ENCODE data around the gene SNX17.
"Not testable (repeated sequence)": the region's sequence is repeated elsewhere in the genome, so short reads cannot be mapped to it uniquely, and the experiment has no call there.

SNX17 gene, protein sequence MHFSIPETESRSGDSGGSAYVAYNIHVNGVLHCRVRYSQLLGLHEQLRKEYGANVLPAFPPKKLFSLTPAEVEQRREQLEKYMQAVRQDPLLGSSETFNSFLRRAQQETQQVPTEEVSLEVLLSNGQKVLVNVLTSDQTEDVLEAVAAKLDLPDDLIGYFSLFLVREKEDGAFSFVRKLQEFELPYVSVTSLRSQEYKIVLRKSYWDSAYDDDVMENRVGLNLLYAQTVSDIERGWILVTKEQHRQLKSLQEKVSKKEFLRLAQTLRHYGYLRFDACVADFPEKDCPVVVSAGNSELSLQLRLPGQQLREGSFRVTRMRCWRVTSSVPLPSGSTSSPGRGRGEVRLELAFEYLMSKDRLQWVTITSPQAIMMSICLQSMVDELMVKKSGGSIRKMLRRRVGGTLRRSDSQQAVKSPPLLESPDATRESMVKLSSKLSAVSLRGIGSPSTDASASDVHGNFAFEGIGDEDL

DNA sequence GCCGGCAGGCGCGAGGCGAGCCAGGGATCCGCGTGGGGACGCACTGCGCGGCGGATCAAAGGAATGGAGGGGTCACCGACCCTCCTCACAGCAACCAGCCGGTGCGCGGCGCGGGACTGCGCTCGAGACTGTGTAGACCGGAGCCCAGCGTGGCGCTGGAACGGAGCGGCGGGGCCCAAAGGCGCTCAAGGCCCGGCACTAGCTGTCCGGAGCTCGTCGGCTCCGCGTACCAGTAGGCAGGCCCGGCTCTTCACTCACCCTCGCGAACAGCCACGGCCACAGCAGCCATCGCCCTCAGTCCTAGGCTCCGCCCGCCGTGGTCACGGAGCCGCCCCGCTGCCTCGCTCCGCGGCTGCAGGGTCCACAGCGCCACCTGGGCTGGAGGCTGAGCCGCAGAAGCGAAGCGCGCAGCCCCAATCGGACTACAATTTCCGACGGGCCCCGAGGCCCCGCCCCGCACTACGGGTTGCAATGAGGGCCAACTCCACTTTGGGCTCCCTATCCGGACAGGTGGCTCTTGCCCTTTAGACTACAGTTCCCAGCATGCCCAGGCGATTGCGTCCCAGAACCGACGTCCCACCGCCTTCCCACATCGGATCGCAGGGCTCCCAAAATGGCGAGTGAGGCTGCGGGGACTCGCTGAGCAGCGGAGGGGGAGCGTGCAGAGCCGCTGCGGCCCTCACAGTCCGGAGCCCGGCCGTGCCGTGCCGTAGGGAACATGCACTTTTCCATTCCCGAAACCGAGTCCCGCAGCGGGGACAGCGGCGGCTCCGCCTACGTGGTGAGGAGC lies at the start of gene SNX17, which contains the start of gene EIF2B4:
TSS of gene SNX17 (plus strand) at position 591 of the 790 bp plus-strand sequence. CDS start at position 719, 128 bp downstream.
TSS of gene EIF2B4 (minus strand) at position 313 of the 790 bp plus-strand sequence. CDS start at position 289, 24 bp downstream.
- peak; percentile 99 to 100 for DNase-seq

DNA sequence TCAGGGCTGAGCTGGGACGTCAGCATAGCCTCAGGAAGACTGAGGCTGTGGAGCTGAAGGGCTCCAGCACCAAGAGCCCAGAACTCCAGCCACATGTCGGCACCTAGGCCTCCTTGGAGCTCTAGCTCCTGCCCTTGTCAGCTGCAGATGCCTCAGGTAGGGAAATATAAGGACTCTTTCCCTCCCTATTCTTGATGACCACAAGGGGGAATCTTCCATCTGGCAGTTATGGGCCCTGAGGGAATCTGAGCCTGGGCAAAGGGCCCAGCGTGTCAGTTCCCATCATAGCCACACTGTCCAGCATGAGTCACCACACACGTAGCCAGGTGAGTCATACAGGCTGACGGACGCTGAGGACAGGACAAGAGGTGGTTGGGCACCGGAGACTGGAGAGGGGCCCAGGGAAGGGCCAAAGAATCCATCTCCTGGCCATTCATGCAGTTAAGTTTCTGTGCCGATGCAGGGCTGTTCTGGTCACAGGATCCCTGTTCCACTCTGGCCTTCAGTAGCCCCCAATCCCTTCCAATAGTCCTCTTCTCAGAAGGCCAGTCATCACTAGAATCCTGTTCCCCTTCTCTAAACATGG lies 49.4 kb upstream of the SNX17 start:
- DNase-seq, result no peak

DNA sequence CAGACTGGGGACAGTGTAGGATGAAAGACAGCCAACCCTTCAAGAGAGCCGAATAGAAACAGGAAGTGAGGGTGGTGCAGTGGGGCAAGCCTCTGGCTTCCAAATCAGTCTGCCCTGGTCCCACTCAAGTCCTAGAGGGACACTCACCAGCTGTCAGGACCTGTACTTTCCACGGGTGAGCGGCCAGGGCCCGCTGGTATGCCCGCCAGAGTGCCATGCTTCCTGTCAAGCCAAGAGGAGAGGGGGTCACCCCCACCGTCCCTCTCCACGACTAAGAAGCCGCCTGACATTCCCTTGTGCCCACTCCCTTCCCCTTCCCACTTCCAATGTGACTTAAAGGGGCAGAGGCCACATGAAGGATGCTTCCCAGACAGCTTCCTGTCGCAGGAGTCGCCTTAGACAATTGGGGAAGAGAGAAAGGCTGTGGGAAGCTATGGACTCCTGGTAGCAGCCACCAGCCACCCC lies 48.1 kb upstream of the SNX17 start:
- DNase-seq, result peak in 1 of 2 donors; percentile 14

DNA sequence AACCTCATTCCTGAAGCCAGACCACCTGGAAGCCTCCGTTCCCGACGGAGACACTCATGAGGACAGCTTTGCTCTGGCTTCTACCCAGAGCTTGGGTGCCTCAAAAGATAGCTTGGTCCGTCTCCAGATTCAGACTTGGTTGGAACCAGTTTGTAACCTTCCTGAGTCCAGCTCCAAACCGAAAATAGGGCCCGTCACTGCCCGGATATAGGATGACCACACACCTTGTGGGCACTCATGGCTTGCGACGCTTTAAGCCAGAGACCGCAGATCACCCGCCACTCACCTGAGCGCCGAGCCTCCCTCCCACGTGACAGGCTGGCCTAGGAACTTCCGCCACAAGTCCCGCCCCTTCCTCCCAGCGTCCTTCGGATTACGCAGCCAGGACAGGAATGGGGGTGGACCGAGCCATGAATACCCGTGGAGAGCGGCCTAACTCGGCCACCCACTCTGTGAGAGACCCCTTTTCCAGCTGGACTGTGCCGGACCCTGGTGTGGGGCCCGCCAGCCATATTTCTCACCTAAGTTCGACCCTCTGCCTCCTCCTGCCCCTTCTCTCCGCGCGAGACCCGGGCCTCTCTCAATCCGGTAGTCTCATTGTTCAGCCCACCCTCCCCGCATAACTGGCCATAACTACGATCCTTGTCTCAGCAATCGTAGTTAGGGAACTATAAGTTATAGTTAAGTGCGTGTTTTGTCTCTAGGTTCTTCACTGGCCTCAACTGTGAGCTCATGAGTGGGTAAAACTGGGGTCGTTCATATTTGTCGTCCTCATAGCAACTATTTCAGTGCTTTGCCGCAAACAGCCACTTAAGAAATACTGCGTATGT lies 47.4 kb upstream of the SNX17 start, which contains the start of gene MPV17:
TSS of gene MPV17 (minus strand) at position 332 of the 830 bp plus-strand sequence. CDS start 580 bp downstream, outside the sequence.
- peak; percentile 83 to 88 for DNase-seq

DNA sequence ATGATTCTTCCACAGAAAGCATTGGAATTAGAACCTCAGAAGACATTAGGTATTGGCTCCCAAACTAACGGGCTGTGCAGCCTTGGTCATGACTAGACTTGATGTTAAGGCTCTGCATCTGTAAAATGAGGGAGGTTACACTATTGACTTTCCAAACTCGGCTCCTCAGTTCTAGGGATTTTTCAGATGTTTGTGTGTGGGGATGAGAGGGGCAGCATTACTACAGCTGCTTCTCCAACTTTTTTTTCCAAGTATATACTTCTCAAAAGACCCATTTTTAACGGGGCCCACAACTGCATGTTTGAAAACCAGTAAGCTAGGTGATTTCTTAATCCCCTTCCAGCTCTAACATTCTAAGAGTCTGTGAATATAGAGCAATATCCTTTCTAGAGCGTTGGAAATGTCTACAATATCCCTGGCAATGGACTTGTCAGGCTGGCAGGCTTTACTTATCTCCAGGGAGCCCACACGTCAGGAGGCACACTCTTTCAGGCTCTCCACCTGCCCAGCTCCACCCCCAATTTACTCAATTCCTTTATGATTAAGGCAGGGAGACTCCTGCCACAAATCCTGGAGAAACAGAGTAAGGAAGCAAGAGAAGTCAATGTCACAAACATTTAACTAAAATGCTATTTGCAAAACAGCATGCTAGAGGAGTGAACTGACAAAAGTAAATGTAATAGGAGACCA lies 46.7 kb upstream of the SNX17 start:
- DNase-seq, result no peak

DNA sequence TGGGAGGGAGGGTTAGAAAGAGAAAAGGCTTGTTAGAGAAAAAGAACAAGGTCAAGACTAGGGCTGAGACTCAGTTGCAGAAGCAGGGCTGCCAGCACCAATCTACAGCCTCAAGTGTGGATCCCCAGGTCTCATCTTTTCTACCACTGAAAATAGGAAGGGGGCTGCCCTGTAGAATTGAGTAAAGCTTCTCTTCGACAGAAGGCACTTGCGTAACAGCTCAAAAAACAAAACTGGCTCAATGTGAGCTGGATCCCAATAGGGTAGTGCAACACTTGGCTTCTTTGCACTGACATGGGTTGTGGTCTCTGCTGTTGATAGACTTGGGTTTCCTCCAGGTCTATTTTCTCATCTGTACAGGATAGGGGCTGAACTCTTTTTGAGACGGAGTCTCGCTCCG lies 45.7 kb upstream of the SNX17 start:
- no peak for DNase-seq

DNA sequence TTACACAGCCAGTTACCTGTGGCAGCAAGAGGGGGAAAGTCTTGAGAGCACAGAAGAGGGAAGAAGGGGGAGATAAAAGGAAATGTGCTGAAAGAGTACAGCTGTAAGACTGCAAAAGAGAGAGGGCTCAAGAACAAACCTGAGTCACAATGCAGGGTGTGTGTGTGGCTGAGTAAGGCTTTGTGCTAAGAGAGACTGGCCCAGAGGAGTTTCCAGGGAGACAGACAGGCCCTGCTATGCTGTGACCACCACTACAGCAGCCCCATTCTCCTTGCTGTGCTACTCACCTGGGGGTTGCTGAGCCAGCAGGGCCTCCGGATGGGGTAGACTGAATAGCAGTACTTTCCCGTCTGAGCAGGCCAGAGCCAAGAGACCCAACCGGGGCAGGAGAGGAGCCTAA lies 35.1 kb upstream of the SNX17 start:
- DNase-seq, result no peak

DNA sequence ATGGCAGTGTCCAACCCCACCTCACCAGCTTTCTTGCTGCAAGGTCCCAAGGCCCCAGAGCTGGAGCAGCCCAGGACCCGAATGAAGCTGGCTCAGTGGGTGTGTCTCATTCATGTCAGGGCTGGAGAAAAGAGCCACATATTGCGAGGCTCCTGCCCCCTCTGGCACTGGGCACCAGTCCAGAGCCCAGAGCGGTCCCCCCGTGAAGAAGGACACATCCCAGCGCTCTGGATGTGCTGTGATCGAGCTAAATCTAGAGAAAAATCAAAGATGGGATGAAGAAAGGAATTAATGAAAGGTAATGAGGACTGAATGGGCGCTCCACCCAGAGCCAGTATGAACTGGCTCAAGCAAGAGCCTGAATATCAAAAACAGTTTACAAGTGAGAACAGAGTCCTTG lies 34.2 kb upstream of the SNX17 start:
- no peak for DNase-seq

DNA sequence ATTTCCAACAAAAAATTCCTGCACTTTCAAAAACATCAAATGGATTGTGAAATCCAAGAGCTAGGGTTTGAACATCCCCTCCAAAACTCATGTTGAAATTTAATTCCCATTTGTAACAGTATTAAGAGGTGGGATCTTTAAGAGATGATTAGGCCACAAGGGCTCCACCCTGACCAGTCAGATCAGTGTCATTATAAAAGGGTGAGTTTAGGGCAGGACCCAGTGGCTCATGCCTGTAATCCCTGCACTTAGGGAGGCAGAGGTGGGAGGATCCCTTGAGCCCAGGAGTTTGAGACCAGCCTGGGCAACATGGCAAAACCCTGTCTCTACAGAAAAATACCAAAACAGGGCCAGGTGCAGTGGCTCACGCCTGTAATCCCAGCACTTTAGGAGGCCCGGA lies 22.8 kb upstream of the SNX17 start:
- DNase-seq, result no peak

DNA sequence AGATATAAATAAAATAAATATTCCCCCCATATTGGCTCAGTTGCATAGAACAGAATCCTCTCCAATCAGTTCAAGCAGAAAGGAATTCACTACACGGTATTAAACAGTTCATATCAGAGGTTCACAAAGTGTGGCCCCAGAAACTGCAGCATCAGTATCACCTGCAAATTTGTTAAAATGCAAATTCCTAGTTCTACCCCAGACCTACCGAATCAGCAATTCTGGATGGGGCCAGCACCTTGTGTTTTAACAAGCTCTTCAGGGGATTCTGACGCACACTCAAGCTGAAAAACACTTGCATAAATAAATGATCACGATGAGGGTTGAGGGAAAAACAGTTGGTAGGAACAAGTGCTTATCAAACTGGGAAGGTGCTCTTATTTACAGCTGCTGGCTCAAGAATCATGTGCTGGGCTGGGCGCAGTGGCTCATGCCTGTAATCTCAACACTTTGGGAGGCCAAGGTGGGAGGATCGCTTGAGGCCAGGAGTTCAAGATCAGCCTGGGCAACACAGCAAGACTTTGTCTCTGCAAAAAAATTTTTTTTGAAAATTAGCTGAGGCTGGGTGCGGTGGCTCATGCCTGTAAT lies 20.2 kb upstream of the SNX17 start:
- no peak for DNase-seq

DNA sequence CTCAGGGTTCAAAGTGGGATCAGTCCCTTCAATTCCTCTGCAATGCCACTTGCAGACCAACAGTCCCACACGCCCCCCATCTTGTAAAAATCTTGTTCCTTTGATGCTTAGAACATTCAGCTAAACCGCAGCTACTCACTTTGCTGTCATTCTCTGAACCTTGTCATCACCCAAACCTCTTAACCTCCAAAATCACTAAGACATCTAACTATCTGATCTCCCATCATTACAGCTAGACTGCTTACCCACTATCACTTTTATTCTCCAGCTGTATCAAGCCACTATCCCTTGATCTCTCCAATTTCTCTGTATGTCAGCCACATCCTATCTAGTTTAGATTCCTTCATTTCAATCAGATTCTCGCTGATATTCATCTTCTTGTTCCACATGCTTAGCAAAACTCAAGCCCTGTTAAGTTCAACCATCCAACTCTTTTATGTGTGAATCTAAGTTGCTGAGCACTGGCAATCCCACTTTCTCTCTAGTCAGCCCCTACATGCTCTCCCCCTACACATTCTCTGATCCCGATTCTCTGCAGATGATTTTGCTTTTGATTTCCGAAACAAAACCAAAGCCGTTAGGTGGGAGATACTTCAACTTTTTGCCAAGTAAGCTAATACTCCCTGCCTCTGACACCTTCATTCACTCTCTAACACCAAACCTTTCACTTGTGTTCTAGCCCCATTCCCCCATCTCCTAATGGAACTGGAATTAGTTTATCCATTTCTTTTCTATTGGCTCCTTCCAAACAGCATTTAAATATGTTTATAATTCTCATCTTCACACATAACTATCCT lies 18.4 kb upstream of the SNX17 start:
- DNase-seq, result peak in 1 of 2 donors; percentile 26

DNA sequence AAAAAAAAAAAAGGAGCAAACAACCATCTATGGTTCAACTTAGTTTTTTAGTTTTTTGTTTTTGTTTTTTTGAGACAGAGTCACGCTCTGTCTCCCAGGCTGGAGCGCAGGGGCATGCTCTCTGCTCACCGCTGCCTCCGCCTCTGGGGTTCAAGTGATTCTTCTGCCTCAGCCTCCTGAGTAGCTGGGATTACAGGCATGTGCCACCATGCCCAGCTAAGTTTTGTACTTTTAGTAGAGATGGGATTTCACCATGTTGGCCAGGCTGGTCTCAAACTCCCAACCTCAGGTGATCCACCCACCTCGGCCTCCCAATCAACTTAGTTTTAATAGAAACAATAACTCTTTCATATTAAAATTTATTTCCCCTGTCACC lies 17.0 kb upstream of the SNX17 start:
- not testable (repeated sequence) for DNase-seq

DNA sequence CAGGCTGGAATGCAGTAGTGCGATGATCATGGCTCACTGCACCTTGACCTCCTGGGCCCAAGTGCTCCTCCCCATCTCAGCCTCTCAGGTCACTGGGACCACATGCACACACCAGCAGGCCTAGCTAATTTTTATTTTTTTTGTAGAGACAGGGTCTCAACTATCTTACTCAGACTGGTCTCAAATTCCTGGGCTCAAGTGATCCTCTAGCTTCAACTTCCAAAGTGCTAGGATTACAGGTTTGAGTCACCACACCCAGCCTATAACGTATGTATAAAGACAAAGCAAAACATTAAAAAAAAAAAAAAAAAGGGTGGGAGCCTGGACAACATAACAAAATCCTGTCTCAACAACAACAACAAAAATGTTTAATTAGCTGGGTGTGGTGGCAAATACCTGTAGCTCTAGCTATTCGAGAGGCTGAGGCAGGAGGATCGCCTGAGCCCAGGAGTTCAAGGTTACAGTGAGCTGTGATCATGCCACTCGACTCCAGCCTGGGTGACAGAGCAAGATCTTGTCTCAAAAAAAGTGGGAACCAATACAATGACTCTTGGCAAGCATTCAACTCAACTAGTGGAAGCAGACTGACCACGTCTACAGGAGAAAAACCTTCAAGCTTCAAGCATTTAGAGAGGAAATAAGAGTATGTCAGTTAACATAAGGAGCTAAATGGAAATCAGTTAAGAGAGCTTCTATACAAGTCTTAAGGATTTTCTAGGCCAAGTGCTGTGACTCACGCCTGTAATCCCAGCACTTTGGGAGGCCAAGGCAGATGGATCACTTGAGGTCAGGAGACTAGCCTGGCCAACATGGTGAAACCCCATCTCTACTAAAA lies 16.4 kb upstream of the SNX17 start:
- DNase-seq, result no peak

DNA sequence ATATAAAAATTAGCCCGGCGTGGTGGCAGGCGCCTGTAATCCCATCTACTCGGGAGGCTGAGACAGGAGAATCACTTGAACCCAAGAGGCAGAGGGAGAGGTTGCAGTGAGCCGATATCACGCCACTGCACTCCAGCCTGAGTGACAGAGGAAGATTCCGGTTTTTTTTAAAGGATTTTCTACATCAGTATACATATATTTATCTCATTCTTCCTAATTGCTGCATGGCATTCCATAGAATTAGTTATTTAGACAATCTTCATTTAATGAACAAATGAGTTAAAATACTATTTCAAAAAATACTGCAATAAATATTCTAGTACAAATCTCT lies 15.9 kb upstream of the SNX17 start:
- no peak for DNase-seq

DNA sequence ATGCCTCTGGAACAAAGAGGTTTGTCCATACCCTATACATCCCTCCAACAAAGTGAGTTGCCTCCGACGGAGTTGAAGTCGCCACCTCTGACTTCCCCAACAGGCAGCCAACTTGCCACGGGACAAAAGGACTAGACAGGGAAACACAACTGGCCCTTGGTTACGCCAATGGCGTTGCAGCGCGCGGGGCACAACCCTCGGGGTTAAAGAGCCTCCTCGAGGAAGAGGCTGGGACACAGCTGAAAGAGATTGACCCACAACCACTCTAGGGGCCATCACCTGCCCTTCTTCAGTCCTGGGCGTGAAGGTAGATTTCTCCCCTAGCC lies 14.4 kb upstream of the SNX17 start:
- no peak for DNase-seq

DNA sequence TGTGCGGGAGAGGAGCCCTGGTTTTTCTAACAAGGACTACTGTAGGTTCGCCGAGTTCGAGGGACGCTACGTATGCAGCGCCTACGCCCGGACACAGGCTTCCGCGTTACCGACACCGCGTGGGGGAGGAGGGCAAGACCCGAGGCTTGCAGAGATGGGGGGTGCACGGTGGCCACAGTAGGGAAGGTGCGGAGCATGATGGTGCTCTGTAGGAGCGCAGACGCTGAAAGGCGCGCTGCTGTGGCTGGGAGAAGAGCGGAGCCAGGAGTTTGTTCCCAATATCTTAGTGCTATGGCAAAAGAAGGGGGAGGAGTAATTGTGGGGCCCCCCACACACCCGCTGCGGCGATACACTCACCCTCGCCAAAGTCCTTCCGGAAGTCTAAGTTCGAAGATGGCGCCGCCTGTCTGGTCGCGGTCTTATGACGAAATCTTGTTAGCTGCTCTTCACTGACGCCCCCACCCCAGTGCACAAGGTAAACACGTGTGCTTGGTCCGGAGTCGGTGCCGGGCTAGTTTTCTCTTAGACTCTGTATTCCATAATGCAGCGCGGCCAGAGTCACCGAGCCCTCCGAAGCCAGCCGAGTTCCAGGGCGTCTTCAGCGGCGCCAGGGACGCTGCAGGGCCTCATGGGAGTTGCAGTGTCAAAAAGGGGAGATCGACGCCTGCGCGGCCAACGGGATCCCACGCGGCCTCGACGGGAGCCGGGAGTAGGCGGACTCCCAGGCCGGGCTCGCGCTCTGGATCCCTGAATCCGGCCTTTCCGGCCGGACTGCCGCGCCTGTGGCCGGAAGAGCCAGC lies 13.8 kb upstream of the SNX17 start, which contains the start of gene GTF3C2:
TSS of gene GTF3C2 (minus strand) at position 383 of the 800 bp plus-strand sequence. CDS start 13,210 bp downstream, outside the sequence.
- peak; percentile 92 to 93 for DNase-seq

DNA sequence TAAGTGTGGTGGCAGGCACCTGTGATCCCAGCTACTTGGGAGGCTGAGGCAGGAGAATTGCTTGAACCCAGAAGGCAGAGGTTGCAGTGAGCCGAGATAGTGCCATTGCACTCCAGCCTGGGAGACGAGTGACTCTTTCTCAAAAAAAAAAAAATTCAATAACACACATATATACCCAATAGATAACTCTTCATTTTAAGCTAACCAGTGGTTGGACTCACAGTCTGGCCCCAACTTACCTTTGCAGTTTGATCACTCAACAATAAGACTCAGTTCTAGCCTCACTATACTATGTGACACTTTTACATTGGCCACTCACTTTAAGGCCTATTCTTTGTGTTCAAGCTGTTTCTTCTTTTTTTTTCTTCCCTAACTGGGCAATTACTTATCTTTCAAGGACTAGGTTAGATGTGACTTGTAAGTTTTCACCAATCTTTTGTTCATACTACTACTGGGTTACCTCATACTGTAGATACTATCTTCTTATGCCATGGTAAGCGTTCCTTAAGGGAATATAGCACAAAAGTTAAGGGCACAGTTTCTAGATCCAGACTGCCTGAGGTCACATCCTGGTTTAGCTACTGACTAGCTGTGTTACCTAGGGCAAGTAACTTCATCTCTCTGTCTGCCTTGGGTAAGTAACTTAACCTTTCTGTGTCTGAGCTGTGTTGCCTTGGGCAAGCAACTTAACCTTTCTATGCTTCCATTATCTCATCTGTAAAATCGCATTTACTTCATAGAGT lies 7.6 kb upstream of the SNX17 start:
- DNase-seq, result no peak

DNA sequence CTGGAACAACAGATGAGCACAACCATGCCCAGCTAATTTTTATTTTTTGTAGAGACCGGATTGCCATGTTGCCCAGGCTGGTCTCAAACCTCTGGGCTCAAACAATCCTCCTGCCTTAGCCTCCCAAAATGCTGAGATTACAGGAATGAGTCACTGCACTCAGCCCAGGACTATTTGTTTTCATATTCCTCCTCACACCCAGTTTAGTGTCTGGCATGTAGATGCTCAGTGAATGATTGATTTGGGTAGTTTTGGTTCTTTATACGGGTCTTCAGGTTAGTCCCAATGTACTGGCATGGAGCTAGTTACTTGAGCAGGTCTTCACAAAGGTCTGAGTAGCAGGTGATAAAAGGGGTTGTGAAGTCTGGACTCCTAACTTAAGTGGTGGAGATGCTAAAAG lies 6.5 kb upstream of the SNX17 start:
- DNase-seq, result no peak

Data from CD4-positive, alpha-beta T cell treated with Interferon alpha-2 for 1 hour (primary cell).